GM18907 (cell line): ENCODE results near the gene LEO1.

ENCODE experiments used
- ATAC-seq: cut with Tn5 transposase; IDR thresholded peaks from one replicate; pipeline ENCODE4 v1.9.1; 2021; ENCODE audit warnings: mild to moderate bottlenecking, moderate library complexity; ENCODE audit not compliant: unreplicated experiment

LEO1 gene

GRCh38 chr15:51971375-51972133 is at the start of gene LEO1:
Gene LEO1 (minus strand): TSS chr15:51971778. CDS start chr15:51971745, 33 bp downstream.
- ATAC-seq, result peak; percentile 88

GRCh38 chr15:52021128-52021671 is 49.6 kb upstream of the LEO1 start:
- ATAC-seq, result peak; percentile 22

- peak; percentile 0 for ATAC-seq
Observed at GRCh38 chr15:52020221-52021085, 48.9 kb upstream of the LEO1 start.

- ATAC-seq, result peak; percentile 58
Observed at GRCh38 chr15:52019394-52020220, 48.0 kb upstream of the LEO1 start.

GRCh38 chr15:52018693-52019393 is 47.3 kb upstream of the LEO1 start, which contains the start of gene MAPK6:
Gene MAPK6 (plus strand): TSS chr15:52019219. CDS start chr15:52046461, 27,242 bp downstream.
- ATAC-seq, result peak; percentile 72

- ATAC-seq, result no peak
Observed at GRCh38 chr15:52018244-52018643, 46.7 kb upstream of the LEO1 start.

- no peak for ATAC-seq
Observed at GRCh38 chr15:52016316-52016715, 44.7 kb upstream of the LEO1 start.

GRCh38 chr15:52014616-52015015 is 43.0 kb upstream of the LEO1 start:
- ATAC-seq, result no peak

- ATAC-seq, result peak; percentile 44
Observed at GRCh38 chr15:52013151-52013791, 41.7 kb upstream of the LEO1 start.

GRCh38 chr15:52012210-52012609 is 40.6 kb upstream of the LEO1 start:
- no peak for ATAC-seq

- no peak for ATAC-seq
Observed at GRCh38 chr15:52011711-52012144, 40.1 kb upstream of the LEO1 start.

- ATAC-seq, result no peak
Observed at GRCh38 chr15:52010633-52011595, 39.3 kb upstream of the LEO1 start.

GRCh38 chr15:52008698-52009434 is 37.3 kb upstream of the LEO1 start:
- ATAC-seq, result no peak

- ATAC-seq, result no peak
Observed at GRCh38 chr15:52008359-52008697, 36.8 kb upstream of the LEO1 start.

- peak; percentile 52 for ATAC-seq
Observed at GRCh38 chr15:52006702-52007340, 35.2 kb upstream of the LEO1 start.

GRCh38 chr15:52005748-52006701 is 34.4 kb upstream of the LEO1 start:
- peak; percentile 78 for ATAC-seq
